Measurements from ENCODE around the gene ZNF334.

GRCh38 chr20:46484954-46485353, 28.4 kb downstream of the ZNF334 start:
- TF ChIP-seq CTCF (optimal IDR thresholded peaks at IDR 0.05 in 1 of 3, IDR thresholded peaks at IDR 0.05 in 1 of 3, conservative IDR thresholded peaks at IDR 0.05 in 1 of 3; ENCODE audit: extremely low read depth in 1 of 3, insufficient read depth in 2 of 3, low read length in 3 of 3) (no peak), EZH2 (IDR thresholded peaks at IDR 0.05; ENCODE audit: low read length) (no peak)
